GM10266 (cell line): Measurements from ENCODE around the gene HS6ST1.

Source experiments
- DNase-seq: peaks from one replicate; pipeline ENCODE4 v3.0.0; 2012; ENCODE audit errors: extremely low spot score
- TF ChIP-seq, protein P1 (sequence below): IDR thresholded peaks from 2 replicates; pipeline ENCODE4 v1.5.1; 2012; ENCODE audit warnings: mild to moderate bottlenecking, low read depth; ENCODE audit not compliant: control insufficient read depth, insufficient read depth; ENCODE audit errors: missing control alignments

HS6ST1 gene

DNA sequence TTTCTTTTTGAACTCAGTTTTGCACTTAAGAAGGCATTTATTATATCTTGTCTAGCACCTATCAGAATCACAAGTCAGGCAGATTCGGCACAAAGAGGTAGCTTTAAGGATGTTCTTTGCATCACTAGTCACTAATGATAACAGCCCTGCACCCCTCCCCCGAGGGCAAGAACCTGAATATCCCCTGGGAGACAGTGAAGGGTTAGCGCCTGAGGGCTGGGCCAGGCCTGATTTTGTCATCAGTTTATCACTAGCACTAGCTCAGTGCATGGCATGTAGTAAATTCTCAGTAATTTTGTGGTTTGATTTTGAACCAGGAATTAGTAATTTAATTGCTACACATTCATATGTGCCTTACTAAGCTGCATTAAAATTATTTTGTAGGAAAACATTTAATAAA lies 23.9 kb upstream of the HS6ST1 start:
- no peak for DNase-seq
- TF ChIP-seq, protein P1, sequence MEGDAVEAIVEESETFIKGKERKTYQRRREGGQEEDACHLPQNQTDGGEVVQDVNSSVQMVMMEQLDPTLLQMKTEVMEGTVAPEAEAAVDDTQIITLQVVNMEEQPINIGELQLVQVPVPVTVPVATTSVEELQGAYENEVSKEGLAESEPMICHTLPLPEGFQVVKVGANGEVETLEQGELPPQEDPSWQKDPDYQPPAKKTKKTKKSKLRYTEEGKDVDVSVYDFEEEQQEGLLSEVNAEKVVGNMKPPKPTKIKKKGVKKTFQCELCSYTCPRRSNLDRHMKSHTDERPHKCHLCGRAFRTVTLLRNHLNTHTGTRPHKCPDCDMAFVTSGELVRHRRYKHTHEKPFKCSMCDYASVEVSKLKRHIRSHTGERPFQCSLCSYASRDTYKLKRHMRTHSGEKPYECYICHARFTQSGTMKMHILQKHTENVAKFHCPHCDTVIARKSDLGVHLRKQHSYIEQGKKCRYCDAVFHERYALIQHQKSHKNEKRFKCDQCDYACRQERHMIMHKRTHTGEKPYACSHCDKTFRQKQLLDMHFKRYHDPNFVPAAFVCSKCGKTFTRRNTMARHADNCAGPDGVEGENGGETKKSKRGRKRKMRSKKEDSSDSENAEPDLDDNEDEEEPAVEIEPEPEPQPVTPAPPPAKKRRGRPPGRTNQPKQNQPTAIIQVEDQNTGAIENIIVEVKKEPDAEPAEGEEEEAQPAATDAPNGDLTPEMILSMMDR, result no peak

DNA sequence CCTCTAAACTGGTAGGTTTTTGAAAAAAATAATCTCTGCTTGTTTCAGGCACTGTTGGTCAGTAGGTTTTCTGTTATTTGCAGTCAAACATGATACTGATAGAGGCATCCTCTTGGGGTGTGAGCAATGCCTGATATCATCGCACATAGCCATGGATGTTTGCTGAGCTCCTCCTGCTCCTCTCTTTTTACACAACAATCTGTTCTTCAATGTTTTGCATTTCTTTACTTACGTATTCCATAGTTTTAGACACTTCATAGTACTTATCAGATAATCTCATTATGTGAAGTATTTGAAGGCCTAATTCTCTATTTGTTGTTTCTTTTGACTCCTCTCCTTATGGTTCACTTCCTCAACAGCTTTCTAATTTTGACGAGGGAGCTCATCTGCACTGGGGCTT lies 23.0 kb upstream of the HS6ST1 start:
- DNase-seq, result no peak
- TF ChIP-seq, protein P1, result no peak

DNA sequence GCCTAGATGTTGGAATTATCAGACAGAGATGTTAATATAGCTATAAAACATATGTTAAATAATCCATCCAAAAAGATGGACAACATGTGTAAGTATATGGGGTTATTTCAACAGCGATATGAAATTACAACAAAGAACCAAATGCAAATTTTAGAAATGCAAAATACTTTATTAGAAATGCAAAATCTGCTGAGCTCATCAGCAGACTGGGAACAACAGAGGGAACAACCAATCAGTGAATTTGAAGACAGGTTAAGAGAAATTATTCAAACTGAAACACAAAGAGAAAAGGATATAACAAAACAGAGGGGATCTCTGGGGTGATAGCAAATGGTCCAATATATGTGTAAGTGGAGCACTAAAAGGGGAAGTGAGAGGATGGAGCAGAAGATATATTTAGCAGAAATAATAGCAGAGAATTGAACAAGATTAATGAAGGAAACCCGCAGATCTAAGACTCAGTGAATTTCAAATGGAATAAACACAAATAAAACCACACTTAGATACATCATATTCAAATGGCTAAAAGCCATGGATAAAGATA lies 13.5 kb upstream of the HS6ST1 start:
- DNase-seq, result no peak
- TF ChIP-seq, protein P1, result no peak

DNA sequence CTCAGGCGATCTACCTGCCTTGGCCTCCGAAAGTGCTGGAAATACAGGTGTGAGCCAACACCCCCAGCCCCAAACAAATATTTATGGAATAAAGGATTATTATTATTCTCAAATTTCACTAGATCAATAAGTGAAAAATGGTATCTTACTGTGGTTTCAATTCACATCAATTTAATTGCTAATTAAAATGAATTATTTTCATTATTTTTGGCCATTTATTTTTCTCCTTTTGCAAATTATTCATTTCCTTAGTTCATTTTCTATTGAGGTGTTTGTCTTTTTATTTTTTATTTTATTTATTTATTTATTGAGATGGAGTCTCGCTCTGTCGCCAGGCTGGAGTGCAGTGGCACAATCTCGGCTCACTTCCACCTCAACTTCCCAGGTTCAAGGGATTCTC lies 11.9 kb upstream of the HS6ST1 start:
- no peak for DNase-seq
- TF ChIP-seq, protein P1, result no peak

DNA sequence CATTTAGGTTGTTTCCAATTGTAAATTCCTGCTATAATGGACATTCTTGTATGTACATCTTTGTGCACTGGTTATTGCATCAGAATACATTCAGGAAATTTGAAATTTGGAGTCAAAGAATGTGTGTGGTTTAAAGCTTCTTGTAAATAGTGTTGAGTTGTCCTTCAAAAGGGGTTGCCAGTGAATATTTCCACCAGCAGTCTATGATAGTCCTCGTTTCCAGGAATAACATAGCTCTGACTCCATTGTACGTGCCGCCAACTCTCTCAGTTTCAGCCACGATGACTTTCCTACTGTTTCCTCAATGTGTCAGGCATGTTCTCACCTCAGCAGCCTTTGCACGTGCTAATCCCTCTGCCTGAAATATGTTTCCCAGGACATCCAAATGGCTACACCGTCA lies 10.9 kb upstream of the HS6ST1 start:
- TF ChIP-seq, protein P1, result no peak
- DNase-seq, result no peak

DNA sequence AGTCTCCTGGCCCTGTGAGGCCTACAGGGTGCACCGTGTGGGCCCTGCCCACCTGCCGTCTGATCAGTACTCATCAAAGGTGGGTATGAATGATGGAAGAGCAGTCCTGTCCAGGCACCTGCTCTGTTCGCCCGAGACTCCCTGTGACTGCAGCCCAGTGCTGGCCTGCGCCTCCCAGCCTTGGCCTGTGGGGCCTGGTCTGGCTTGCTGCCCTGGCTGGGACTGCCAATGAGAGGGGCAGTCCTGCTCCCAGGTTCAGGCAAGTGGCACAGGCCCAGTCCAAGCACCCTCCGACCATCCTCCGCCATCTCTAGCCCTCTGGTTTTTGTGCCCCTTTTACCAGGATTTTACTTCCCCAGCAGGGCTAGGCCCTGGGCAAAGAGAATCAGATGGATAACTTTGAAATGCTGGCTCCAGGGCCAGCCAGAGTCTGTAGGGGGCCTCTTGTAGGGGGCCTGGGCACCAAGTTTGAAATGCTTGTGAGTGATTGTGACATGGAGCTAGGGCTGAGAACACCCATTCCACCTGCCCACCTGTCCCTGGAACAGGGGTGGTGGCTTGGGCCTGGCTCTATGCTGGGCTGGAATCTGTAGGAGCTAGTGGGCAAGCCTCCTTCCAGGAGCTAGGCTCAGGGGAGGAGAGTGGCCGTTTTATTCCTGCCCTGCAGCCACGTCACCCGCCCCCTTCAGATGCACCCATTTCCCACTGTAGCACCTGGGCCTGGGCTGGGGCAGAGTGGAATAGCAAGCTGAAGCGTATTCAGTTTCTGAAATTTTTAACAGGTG lies 8.7 kb upstream of the HS6ST1 start:
- DNase-seq, result no peak
- TF ChIP-seq, protein P1, result no peak

DNA sequence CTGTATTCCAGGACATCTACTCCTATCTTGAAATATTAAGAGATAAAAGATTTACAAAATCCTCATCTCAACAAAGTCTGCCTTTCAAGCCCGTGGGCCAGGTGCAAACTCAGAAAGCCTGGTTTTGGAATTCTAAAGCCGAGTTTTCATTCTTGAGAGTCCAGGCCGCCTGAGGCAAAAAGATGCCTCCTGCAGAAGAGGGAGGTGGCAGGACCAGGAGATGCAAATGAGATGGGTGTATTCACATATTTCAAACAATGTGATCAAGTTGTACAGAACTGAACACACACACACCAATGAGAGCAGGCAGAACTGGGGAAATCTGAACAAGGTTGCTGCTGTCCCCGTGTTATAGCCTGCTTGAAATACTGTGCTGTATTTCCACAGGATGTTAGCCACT lies 7.7 kb upstream of the HS6ST1 start:
- TF ChIP-seq, protein P1, result no peak
- DNase-seq, result no peak
